Mesendoderm (in vitro differentiated cells): ENCODE results near the gene CENPC. TPM values are rescaled to one million over a fixed set of nuclear protein-coding genes. Genes with fewer than 3 reads are reported as not detected.

Source experiments
- small RNA-seq: library from polyadenylated mRNA; stranded (forward); fragments of <200 nt; extraction: miRNeasy Mini kit (QIAGEN cat#:217004); gene quantifications from one replicate; pipeline ENCODE3, GENCODE V24; 2013; ENCODE audit not compliant: insufficient read depth

CENPC gene

Small RNAs within 50 kb of the gene (small RNA-seq; reads per million reads assigned to genes)
- gene RNA5SP527 (not detected), gene RNU1-63P (not detected)
